GM18502 (cell line): Measurements from ENCODE around the gene COMTD1.
"Not testable (repeated sequence)": the region's sequence is repeated elsewhere in the genome, so short reads cannot be mapped to it uniquely, and the experiment has no call there.

ENCODE experiments used
- ATAC-seq: cut with Tn5 transposase; IDR thresholded peaks from one replicate; pipeline ENCODE4 v1.9.1; 2021; ENCODE audit warnings: mild to moderate bottlenecking; ENCODE audit not compliant: unreplicated experiment, poor library complexity

The COMTD1 gene

GRCh38 chr10:75199949-75200348 is 35.8 kb downstream of the COMTD1 start:
- not testable (repeated sequence) for ATAC-seq

GRCh38 chr10:75197906-75198305 is 37.9 kb downstream of the COMTD1 start:
- no peak for ATAC-seq

GRCh38 chr10:75197066-75197465 is 38.7 kb downstream of the COMTD1 start:
- ATAC-seq: no peak

- ATAC-seq: no peak
Observed at GRCh38 chr10:75195035-75195763, 40.6 kb downstream of the COMTD1 start.

- not testable (repeated sequence) for ATAC-seq
Observed at GRCh38 chr10:75194625-75195024, 41.1 kb downstream of the COMTD1 start.

- no peak for ATAC-seq
Observed at GRCh38 chr10:75191821-75192568, 43.8 kb downstream of the COMTD1 start.

GRCh38 chr10:75189266-75190096 is 46.3 kb downstream of the COMTD1 start:
- no peak for ATAC-seq

GRCh38 chr10:75188522-75188921 is 47.2 kb downstream of the COMTD1 start:
- ATAC-seq: not testable (repeated sequence)

- ATAC-seq: no peak
Observed at GRCh38 chr10:75187961-75188426, 47.8 kb downstream of the COMTD1 start.

- ATAC-seq: no peak
Observed at GRCh38 chr10:75186310-75186709, 49.4 kb downstream of the COMTD1 start.
